Stimulated activated naive CD4-positive, alpha-beta T cell (primary cell): Measurements from ENCODE around the gene RAP2A.

ENCODE experiments used
- DNase-seq, 6 experiments: peaks; one replicate each; lab custom pipeline; 2025; lab: John Stamatoyannopoulos, UW

The RAP2A gene

GRCh38 chr13:97433727-97434396 is at the start of gene RAP2A:
RAP2A (plus strand) TSS chr13:97434169; CDS start chr13:97434471, 302 bp downstream.
- peak; percentile 84 to 96 (median 86) for DNase-seq

- DNase-seq: no peak
Measured at GRCh38 chr13:97384371-97384770, 49.6 kb upstream of the RAP2A start.

DNA sequence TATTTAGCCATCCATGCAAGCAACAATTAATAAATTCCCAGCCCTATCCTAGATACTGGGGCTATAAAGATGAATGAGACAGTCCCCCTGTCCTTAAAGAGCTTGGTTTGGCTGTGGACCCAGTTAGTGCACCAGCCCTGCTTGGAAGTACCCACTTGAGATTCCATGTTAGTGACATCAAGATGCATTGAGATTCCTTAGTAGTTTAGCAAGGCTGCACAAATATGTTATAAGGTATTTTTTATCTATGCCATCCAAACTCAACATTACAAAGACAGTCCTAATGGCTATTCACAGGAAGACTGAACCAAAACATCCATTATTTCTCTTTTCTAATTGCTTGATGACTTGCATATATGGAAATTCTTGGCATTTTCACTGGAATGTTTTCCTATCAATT is 48.8 kb upstream of the RAP2A start:
- DNase-seq: no peak

GRCh38 chr13:97385854-97386253 is 48.1 kb upstream of the RAP2A start:
- no peak for DNase-seq

DNA sequence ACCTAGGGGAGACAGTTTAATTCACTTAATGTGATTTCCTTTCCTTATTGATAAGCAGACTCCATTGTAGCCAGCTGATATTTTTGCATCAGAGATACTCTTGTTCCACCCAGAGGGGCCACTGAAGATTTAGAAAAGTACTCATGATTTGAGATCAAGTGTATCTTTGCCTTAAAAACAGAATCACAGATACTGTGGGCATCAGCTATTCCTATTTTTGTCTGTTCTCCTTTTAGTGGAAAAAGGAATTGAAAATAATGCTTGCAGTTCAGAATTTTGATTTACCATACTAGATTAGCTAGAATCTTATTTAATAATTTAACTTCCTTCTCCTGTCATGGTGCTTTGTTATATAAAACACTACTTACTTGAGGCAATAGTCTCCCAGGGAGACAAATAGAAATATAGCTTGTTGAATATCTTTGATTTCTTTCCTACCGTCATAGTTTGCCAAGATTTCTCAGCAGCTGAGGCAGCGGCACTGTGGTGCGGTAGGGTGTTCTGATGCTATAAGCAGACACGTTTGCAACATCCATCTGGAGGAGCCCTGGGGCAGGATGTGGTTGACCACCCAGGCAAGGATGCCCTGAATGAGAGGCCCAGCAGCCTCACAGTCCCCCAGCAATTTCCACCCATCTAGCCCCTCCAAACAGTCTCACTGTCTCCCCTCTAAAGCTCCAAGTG is 47.0 kb upstream of the RAP2A start:
- no peak for DNase-seq

- DNase-seq: no peak
Measured at GRCh38 chr13:97387485-97387839, 46.5 kb upstream of the RAP2A start.

DNA sequence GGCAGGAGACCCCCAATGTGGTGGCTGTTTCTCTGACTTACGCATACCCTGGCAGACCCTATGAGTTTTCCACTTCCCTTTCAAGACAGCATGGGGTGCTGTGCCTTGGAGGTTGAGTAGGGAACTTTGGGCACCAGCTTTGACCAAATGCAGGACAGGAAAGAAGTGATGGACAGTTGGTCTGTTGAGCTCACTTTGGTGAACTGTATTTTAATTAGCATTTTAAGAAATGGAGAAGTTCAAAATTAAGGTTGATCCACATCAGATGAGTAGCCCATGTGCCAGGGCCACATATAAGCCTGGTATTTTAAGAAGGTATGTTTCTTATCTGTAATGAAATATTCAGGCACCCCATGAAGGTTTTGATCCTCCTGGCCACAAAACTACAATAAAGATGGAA is 46.1 kb upstream of the RAP2A start:
- DNase-seq: no peak

DNA sequence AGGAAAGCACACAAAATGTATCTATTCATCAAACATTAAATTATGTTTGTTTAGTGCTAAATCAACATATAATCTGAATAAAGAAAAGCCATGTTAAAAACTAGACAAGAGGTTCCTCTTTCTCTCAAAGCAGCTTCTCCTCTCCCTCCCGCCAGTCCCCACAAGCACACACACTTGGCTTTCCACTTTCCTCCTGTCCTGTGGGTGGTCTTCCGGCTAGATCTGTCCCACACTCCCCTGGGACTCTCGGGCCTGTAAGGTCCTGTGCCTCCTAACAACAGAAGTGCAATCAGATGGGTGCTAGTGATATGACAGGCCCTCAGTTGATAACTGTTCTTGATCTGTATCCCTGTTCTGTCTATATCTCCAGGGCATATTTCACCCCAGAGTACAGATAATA is 45.6 kb upstream of the RAP2A start:
- DNase-seq: no peak

GRCh38 chr13:97390941-97391600 is 42.9 kb upstream of the RAP2A start:
- no peak for DNase-seq

DNA sequence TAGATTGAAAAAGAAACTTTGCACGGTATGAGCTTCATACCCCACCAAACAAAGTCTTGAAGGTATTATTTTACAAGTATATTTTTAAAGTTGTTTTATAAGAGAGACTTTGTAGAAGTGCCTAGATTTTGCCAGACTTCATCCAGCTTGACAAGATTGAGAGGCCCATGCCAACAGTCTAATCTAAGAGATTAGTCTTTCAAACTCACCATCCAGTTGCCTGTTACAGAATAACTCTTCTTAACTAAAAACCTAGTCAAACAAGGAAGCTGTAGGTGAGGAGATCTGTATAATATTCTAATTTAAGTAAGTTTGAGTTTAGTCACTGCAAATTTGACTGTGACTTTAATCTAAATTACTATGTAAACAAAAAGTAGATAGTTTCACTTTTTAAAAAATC is 41.9 kb upstream of the RAP2A start:
- no peak for DNase-seq

DNA sequence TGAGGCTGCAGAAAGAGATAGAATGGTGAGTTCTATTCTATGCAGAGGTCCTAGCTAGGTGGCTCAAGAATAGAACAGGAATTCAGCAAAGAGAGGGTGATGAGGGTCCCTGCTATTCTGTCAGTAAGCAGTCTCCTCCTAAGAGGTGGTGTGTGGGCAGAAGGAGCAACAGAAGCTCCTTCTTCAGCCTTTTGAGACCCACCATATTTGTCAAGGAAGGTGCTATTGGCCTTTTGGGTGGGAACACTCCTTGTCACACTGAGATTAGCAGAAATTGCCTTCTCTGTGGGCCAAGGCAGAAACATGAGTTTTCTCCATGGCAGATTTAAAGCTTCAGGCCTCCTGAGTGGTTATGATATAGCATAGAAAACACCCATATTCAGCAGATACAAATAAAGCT is 39.4 kb upstream of the RAP2A start:
- no peak for DNase-seq

- no peak for DNase-seq
Measured at GRCh38 chr13:97395447-97396136, 38.4 kb upstream of the RAP2A start.

- DNase-seq: no peak
Measured at GRCh38 chr13:97397267-97397666, 36.7 kb upstream of the RAP2A start.

DNA sequence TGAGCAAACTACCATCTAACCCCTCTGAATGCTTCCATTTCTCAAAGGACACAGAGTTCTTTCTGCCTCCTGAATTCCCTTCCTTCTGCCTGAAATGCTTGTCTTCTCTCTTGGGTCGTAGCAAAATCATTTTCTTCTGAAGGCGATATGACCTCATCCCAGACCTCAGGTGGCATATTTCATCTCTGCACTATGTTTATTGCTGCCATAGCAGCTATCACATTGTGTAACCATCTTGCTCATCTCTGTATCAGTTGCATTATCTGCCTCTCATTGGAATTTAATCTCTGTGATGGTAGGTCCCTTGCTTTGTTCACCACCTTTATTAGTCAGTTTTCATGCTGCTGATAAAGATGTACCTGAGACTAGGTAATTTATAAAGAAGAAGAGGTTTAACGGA is 32.5 kb upstream of the RAP2A start:
- DNase-seq: no peak

DNA sequence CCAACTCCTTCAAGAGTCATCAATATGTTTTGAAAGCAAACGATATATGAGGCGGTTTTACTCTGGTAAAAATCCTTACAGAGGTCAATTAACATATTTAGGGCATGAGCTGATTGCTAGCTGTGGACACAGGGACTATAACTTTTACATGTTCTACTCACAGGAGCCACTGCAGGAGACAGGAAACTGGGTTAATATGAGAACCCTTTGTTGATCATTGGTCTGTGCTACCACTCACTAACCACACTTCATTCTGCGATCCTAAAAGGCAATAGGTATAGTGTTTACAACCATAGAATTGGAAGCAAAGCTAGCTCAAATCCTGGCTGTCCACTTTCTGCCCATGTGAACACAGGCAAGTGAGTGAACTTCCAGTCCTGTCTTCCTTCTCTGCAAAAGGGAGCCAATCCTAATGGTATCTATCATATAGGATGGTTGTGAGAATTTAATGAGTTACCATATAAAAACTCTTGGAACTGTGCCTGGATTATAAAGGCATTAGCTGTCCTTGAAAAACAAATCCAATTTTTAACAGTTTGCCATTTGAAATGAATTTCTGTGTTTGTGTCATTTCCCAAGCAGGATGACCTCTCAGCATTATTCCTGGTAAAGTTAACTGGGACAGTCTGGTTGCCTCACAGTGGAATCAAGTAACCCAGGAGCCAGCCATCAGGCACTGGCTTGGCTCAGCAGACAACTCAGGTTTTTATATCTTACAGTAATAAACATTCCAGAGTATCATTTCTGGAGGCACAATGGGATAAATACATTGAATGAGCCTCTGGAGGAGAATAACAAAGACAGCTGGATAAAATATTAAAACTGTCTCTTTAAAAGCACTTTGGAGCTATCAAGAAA is 29.8 kb upstream of the RAP2A start:
- DNase-seq: no peak

DNA sequence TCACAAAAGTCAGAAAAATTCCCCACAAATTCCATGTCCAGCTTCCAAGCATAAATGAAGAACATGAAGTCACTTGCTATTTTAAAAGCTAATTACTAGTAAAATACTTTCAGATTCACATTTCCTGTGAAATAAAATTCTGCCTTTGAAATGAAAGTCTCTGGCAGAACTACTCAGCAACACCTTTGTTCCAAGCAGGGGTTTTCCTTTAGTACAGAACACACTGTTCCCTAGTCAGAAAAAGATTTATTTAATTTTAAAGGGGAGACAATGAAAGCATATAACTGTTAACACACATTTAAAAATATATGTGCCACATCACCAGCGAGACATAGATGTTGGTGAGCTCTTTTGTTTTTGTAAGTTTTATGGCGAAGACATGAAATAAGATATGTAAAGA is 26.4 kb upstream of the RAP2A start:
- DNase-seq: no peak

GRCh38 chr13:97408938-97409337 is 25.0 kb upstream of the RAP2A start:
- no peak for DNase-seq

DNA sequence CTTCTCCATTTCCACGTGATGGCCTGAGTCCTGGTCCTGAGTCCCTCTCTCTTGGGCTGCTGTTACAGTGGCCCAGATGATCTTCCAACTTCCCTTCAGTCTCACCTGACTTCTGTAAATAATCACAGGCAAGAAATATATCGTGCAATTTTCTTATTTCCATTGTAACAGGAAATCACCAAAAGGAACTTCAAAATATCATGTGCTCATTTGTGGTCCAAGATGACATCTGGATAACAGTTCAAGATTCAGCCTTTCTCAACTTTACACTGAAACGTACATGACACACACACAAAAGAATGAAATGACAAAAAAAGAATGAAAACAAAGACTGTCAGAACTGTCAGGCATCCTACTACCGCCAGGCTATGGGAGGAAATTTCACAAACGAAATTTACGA is 22.0 kb upstream of the RAP2A start:
- no peak for DNase-seq

DNA sequence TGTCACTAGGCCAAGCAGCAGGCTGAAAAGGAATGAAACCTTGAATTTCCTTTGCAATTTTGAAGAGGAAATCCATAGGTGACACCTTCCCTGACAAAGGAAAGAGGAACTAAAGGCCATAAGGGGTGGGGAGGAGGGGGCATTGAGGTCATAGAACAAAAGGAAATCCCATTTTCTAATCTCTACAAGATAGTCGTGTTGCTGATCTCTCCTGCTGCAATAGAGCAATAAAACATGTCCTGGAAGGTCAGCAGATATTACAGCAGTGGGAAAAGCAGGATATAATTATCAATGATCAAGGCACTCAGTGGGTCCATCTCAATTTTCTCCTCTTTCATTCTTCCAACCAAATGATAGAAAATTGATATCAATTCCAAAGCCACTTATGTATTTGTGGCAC is 20.3 kb upstream of the RAP2A start:
- no peak for DNase-seq

- DNase-seq: no peak
Measured at GRCh38 chr13:97414392-97414791, 19.6 kb upstream of the RAP2A start.

DNA sequence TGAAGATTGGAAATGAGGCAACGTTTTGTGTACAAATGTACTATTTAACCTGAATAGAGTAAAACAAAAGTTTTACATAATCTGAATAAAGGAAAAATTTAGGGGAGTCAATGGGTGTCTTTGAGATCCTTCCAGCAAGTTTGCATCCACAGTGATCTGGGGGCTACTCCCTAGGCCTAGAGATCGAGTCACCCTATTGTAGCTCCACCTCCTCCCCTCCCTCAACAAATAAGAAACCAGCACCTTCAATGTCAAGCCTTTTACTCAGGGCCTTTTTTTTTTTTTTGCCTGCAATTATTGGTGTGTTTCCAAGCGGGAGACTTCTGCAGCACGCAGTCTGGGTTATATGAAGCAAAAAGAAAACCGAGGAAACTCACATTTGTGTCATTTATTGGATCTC is 16.3 kb upstream of the RAP2A start:
- no peak for DNase-seq
